Activated CD8-positive, alpha-beta T cell treated with anti-CD3 and anti-CD28 coated beads for 36 hours (primary cell): ENCODE measurements around the gene TPP2. TPM values are rescaled to one million over a fixed set of nuclear protein-coding genes. Genes with fewer than 3 reads are reported as not detected.

Source experiments
- ATAC-seq: fragments of 200-7000 bp; cut with Tn5 transposase; one replicate; pipeline ENCODE4 v1.10.0; 2021; ENCODE audit warnings: mild to moderate bottlenecking, moderate library complexity
- CTCF ChIA-PET: fragments of 350-600 bp; sonication (Branson Sonifier 250); formaldehyde crosslinking; loops from one replicate; lab custom pipeline; 2021; ENCODE audit warnings: antibody characterized with exemption; lab: Charles Lee
- POLR2A ChIA-PET: fragments of 350-600 bp; sonication (Branson Sonifier 250); formaldehyde crosslinking; loops from one replicate; lab custom pipeline; 2021; ENCODE audit warnings: antibody characterized with exemption; lab: Charles Lee
- DNase-seq: peaks from one replicate; pipeline ENCODE4 v3.0.0-alpha.2; 2020
- H3K27ac Mint-ChIP-seq: one replicate; pipeline ENCODE4 v1.8.0; 2021; ENCODE audit warnings: mild to moderate bottlenecking, mixed read lengths
- H3K27me3 Mint-ChIP-seq: one replicate; pipeline ENCODE4 v1.8.0; 2021; ENCODE audit warnings: mixed read lengths
- H3K36me3 Mint-ChIP-seq: one replicate; pipeline ENCODE4 v1.8.0; 2021; ENCODE audit warnings: low read depth, mixed read lengths
- H3K4me1 Mint-ChIP-seq: one replicate; pipeline ENCODE4 v1.8.0; 2021; ENCODE audit warnings: low read depth, mixed read lengths
- H3K4me3 Mint-ChIP-seq: one replicate; pipeline ENCODE4 v1.8.0; 2021; ENCODE audit warnings: mild to moderate bottlenecking, moderate library complexity, mixed read lengths
- H3K9me3 Mint-ChIP-seq: one replicate; pipeline ENCODE4 v1.8.0; 2021; ENCODE audit warnings: mixed read lengths
- intact Hi-C: fragments of 100-400 bp; cut with micrococcal nuclease; formaldehyde crosslinking; loops from one replicate; pipeline ENCODE4 v1.10.0; 2022
- total RNA-seq, 2 experiments: library from RNA; stranded (reverse); gene quantifications; one replicate each; pipeline ENCODE4 v1.2.3, GENCODE V29; 2021
- TF ChIP-seq, protein P1 (sequence below): fragments of 200-600 bp; IDR thresholded peaks from one replicate; pipeline ENCODE4 v1.8.0; 2022; ENCODE audit warnings: antibody characterized with exemption, mild to moderate bottlenecking

The TPP2 gene
- total RNA-seq, 2 experiments from 2014 or later: 70.3 to 70.8 TPM

- Mint-ChIP-seq H3K36me3 (peaks cover 25% of the 10 kb centered on the region), H3K9me3 (peaks cover 1% of the 10 kb centered on the region), H3K27ac (peak overlapping the region; percentile 61), H3K27me3 (no peaks in the 10 kb centered on the region), H3K4me1 (peaks cover 17% of the 10 kb centered on the region), H3K4me3 (no peak overlapping the region)
- ChIA-PET POLR2A (no interaction called here), CTCF (interaction anchor here (1.0 to 1.9 kb wide), 2 partner anchors 48 to 194 kb away, joined by 3 to 5 read pairs; no protein-coding TSS in a partner anchor)
- TF ChIP-seq, protein P1, sequence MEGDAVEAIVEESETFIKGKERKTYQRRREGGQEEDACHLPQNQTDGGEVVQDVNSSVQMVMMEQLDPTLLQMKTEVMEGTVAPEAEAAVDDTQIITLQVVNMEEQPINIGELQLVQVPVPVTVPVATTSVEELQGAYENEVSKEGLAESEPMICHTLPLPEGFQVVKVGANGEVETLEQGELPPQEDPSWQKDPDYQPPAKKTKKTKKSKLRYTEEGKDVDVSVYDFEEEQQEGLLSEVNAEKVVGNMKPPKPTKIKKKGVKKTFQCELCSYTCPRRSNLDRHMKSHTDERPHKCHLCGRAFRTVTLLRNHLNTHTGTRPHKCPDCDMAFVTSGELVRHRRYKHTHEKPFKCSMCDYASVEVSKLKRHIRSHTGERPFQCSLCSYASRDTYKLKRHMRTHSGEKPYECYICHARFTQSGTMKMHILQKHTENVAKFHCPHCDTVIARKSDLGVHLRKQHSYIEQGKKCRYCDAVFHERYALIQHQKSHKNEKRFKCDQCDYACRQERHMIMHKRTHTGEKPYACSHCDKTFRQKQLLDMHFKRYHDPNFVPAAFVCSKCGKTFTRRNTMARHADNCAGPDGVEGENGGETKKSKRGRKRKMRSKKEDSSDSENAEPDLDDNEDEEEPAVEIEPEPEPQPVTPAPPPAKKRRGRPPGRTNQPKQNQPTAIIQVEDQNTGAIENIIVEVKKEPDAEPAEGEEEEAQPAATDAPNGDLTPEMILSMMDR: no peak
- ATAC-seq (no peak), DNase-seq (no peak)
- intact Hi-C loops: no loop called here
These were observed 80.3 kb downstream of the TPP2 start for GRCh38 chr13:102677122-102677521.

DNA sequence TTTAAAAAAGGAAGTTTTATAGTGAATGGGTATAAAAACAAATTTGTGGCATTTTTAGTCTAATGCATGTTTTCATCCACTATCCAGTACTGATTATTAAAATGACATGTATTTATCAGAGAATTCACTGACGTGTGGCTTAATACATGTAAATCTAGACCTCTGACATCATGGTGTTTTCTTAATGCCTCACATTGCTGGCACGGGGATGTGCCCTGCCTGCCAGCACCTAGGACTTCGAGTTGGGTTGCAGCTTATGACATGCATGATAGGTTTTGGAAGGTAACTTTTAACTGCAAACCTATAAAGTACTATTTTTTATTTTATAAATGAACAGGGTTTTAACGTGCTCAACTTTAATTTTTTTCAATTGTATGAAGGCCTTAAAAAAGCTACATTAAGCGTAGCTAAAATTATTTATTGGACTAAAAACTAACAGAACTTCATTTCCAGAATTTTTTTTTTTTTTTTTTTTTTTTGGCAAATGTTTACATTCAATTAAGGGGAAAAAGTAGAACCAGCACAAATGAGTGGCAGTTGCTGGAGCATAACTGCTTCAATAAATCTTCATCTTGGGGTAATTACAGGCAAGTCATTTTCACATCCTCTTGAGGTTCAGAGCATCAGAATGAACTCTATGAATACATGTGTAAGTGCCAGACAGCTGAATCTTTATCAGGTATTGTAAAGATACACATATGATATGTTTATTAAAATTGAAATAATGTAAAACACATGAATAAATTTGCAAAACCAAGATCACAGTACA lies 81.7 kb downstream of the TPP2 start:
- peaks cover 23% of the 10 kb centered on the region for H3K36me3 Mint-ChIP-seq
- ChIA-PET CTCF (interaction anchor here (0.8 kb wide), 1 partner anchor 9 kb away, joined by 3 read pairs; no protein-coding TSS in a partner anchor), POLR2A (no interaction called here)
- H3K27me3 Mint-ChIP-seq: no peaks in the 10 kb centered on the region
- TF ChIP-seq, protein P1: no peak
- no peak for DNase-seq
- no peak for ATAC-seq
- H3K4me1 Mint-ChIP-seq: peaks cover 19% of the 10 kb centered on the region
- no peak overlapping the region for H3K27ac Mint-ChIP-seq
- H3K9me3 Mint-ChIP-seq: peaks cover 1% of the 10 kb centered on the region
- intact Hi-C loops: no loop called here
- H3K4me3 Mint-ChIP-seq: no peak overlapping the region

DNA sequence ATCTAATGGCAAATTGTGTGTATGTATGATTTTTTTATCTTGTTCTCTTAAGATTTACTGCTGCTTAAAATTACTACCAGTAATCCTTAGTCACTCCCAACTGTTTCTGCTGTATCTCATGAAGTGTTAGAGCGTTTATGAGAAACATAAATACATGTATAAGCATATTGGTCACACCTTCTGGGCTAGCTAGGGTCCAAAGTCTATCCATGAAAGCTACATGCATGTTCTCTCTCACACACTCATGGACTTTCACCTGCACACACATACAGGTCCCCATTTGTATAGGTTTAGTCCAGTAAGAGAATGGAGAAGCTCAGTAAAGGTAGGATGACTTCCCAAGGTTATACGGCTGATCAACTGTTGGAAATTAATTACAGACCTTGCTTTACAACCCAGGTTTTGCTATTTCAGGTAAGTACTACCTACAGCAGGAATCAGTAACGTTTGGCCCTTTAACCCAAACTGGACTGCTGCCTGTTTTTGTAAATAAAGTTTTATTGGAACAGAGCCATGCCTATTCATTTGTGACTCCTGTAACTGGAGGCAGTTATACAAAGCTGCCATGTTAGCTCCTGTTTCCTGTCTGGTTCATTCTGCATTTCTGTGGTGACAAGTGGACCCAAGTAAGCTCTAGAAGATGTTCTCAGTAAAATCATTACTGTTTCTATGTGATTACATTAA lies 82.8 kb downstream of the TPP2 start:
- peaks cover 1% of the 10 kb centered on the region for H3K9me3 Mint-ChIP-seq
- ChIA-PET POLR2A (interaction anchor here (0.7 kb wide), 1 partner anchor 59 kb away, joined by 3 read pairs; no protein-coding TSS in a partner anchor), CTCF (no interaction called here)
- ATAC-seq: no peak
- H3K27me3 Mint-ChIP-seq: no peaks in the 10 kb centered on the region
- intact Hi-C loops: no loop called here
- peak overlapping the region; percentile 36 for H3K27ac Mint-ChIP-seq
- TF ChIP-seq, protein P1: no peak
- H3K4me3 Mint-ChIP-seq: no peak overlapping the region
- peaks cover 21% of the 10 kb centered on the region for H3K36me3 Mint-ChIP-seq
- DNase-seq: no peak
- H3K4me1 Mint-ChIP-seq: peaks cover 19% of the 10 kb centered on the region

GRCh38 chr13:102680133-102680717 lies 83.4 kb downstream of the TPP2 start:
- H3K27ac Mint-ChIP-seq: peak overlapping the region; percentile 56
- no peaks in the 10 kb centered on the region for H3K27me3 Mint-ChIP-seq
- H3K4me3 Mint-ChIP-seq: no peak overlapping the region
- H3K36me3 Mint-ChIP-seq: peaks cover 21% of the 10 kb centered on the region
- no peak for ATAC-seq
- H3K4me1 Mint-ChIP-seq: peaks cover 19% of the 10 kb centered on the region
- H3K9me3 Mint-ChIP-seq: peaks cover 1% of the 10 kb centered on the region
- POLR2A ChIA-PET: interaction anchor here (0.7 kb wide), 1 partner anchor 59 kb away, joined by 3 read pairs; no protein-coding TSS in a partner anchor
- TF ChIP-seq, protein P1: no peak
- DNase-seq: no peak
- CTCF ChIA-PET: no interaction called here
- intact Hi-C loops: no loop called here
